MM.1S (cell line): ENCODE data around the gene PNPLA7.

Experiments
- CTCF ChIP-seq: fragments of 300-600 bp; sonication (generic); IDR thresholded peaks from 2 replicates; pipeline ENCODE4 v1.5.1; 2016; ENCODE audit warnings: antibody characterized with exemption, low read length, mixed read lengths
- EZH2 ChIP-seq: fragments of 300-600 bp; sonication (generic); optimal IDR thresholded peaks from 2 replicates; pipeline ENCODE3; 2017; ENCODE audit warnings: low read depth, mild to moderate bottlenecking, antibody characterized with exemption, low read length, mixed read lengths
- EZH2phosphoT487 ChIP-seq: fragments of 300-600 bp; sonication (generic); IDR thresholded peaks from 2 replicates; pipeline ENCODE4 v1.6.1; 2018; ENCODE audit warnings: antibody characterized with exemption, low read length

GRCh38 chr9:137490532-137491186, 59.5 kb downstream of the PNPLA7 start:
- TF ChIP-seq CTCF (no peak), EZH2phosphoT487 (no peak), EZH2 (no peak)
